ENCODE measurements around the gene ACBD6. TPM values are rescaled to one million over a fixed set of nuclear protein-coding genes. Genes with fewer than 3 reads are reported as not detected.

Gene ACBD6
- total and polyA plus RNA-seq, 2 of the 4 experiments (the other 2 are of a cell fraction) = 52.5 to 59.1 TPM

DNA sequence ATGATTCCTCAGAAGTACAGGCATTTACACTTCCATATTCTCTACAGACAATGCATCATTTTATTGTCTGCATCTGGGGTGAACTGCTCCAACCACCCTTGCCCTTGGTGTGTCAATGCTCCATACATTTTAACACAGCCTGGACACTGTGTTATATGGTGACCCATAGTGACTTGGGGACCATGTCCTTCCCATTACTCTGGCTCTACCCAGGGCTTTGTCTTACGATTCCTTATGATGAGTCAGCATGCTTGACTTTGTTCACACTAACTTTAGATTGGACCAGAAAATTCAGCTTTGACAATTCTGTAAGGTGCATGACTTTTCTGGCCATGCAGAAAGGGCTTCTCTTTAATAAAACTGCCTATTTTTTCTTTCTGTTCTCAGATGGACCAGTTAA lies 49.6 kb upstream of the ACBD6 start:
- H3K27me3 ChIP-seq (ENCODE audit: control insufficient read depth, insufficient read depth, low read length) = no peaks in the 10 kb centered on the region
- ATAC-seq (ENCODE audit: low read depth) (no peak), DNase-seq (no peak)
- H3K27ac ChIP-seq (ENCODE audit: insufficient read depth, low read length) = no peak overlapping the region
- no peak overlapping the region for H3K56ac ChIP-seq (ENCODE audit: extremely low read depth, insufficient read depth, low read length)
- no peak overlapping the region for H2BK120ac ChIP-seq (ENCODE audit: low read depth, low read length)
- no peak overlapping the region for H4K5ac ChIP-seq (ENCODE audit: low read depth, low read length)
- no peak overlapping the region for H2BK20ac ChIP-seq (ENCODE audit: low read depth, low read length)
- H3K9me3 ChIP-seq (ENCODE audit: control insufficient read depth, insufficient read depth, low read length) = no peaks in the 10 kb centered on the region
- no peak overlapping the region for H2BK15ac ChIP-seq (ENCODE audit: low read depth, low read length)
- peak; percentile 77 for TF ChIP-seq MAFK (IDR thresholded peaks at IDR 0.05; ENCODE audit: low read depth, low read length)
- no peak for TF ChIP-seq RCOR1 (IDR thresholded peaks at IDR 0.05; ENCODE audit: insufficient replicate concordance, low read length)
- no TSS peak for BruUV-seq (replicated peaks)
- no peaks in the 10 kb centered on the region for H3K36me3 ChIP-seq (ENCODE audit: control insufficient read depth, insufficient read depth, low read length)
- WGBS, 2 experiments (ENCODE audit: extremely low coverage in 2 of 2, insufficient read length in 1 of 2) = no CpG with 5 or more reads among the region's 1 CpG
- ChIA-PET CTCF (no interaction called here), POLR2A (ENCODE audit: unreplicated experiment) (interaction anchor here (0.6 kb wide), 1 partner anchor 367 kb away, joined by 3 read pairs; no protein-coding TSS in a partner anchor)
- H3K18ac ChIP-seq (ENCODE audit: low read depth, low read length) = no peak overlapping the region
- H3K4me1 ChIP-seq (ENCODE audit: control insufficient read depth, insufficient read depth, low read length) = no peaks in the 10 kb centered on the region
- no peaks in the 10 kb centered on the region for H3K79me1 ChIP-seq (ENCODE audit: low read depth in 1 of 2, low read length in 2 of 2)
- no peak overlapping the region for H2AK9ac ChIP-seq (replicated peaks; ENCODE audit: low read depth, low read length, poor library complexity)
- no peak overlapping the region for H3K4me3 ChIP-seq (ENCODE audit: insufficient read depth, low read depth, low read length)
- H3K9me1 ChIP-seq (ENCODE audit: insufficient read depth, low read length) = no peaks in the 10 kb centered on the region; the same call in 1 of the 2 replicates
- H2AK5ac ChIP-seq (ENCODE audit: low read depth, low read length) = no peak overlapping the region
- H3K14ac ChIP-seq (replicated peaks; ENCODE audit: low read depth, low read length) = no peak overlapping the region
- H3K9ac ChIP-seq (ENCODE audit: low read depth, low read length) = no peak overlapping the region
- intact Hi-C loops (cut with micrococcal nuclease) = no loop called here
- H3K23ac ChIP-seq (ENCODE audit: low read depth, low read length) = no peak overlapping the region
- no peak overlapping the region for H2AFZ ChIP-seq (replicated peaks; ENCODE audit: low read length, poor library complexity)
- no peak overlapping the region for H2BK5ac ChIP-seq (ENCODE audit: low read depth, low read length, poor library complexity, severe bottlenecking)
- no peak overlapping the region for H3K4ac ChIP-seq (ENCODE audit: low read depth, low read length)
- H4K20me1 ChIP-seq (ENCODE audit: insufficient read depth, low read length) = no peaks in the 10 kb centered on the region
- H3K4me2 ChIP-seq (ENCODE audit: low read depth, low read length) = no peak overlapping the region
- in situ Hi-C loops (cut with MboI; ENCODE audit: low sequenced_read_pairs) = no loop called here
- H4K91ac ChIP-seq (ENCODE audit: insufficient read depth, low read depth, low read length) = no peak overlapping the region
- dilution Hi-C loops (cut with HindIII; ENCODE audit: low sequenced_read_pairs, unreplicated experiment) = no loop called here
- no peak overlapping the region for H4K8ac ChIP-seq (ENCODE audit: low read depth in 2 of 2, low read length in 2 of 2)
